HCT116 (cell line): ENCODE results near the gene METTL22. TPM values are rescaled to one million over a fixed set of nuclear protein-coding genes. Genes with fewer than 3 reads are reported as not detected.

Source experiments
- ATAC-seq: fragments of 200-7000 bp; cut with Tn5 transposase; 2 replicates; pipeline ENCODE4 v1.9.1; 2020; ENCODE audit warnings: mild to moderate bottlenecking, moderate library complexity
- BruUV-seq: library from RNA; stranded (reverse); fragments of 400-500 nt; replicated peaks from 2 replicates; lab custom pipeline; 2021; lab: Mats Ljungman, UMichigan
- CTCF ChIA-PET: fragments of 300-600 bp; sonication (Branson Sonifier 250); formaldehyde crosslinking; loops from one replicate; lab custom pipeline; 2021; ENCODE audit warnings: antibody characterized with exemption; lab: Charles Lee
- POLR2A ChIA-PET: fragments of 300-600, 350-600 bp; sonication (Branson Sonifier 250); formaldehyde crosslinking; loops from one replicate; lab custom pipeline; 2021; ENCODE audit warnings: antibody characterized with exemption; lab: Charles Lee
- RAD21 ChIA-PET, 2 experiments: fragments of 300-600 bp; sonication (Branson Sonifier 250); formaldehyde crosslinking; loops; one replicate each; lab custom pipeline; 2023; ENCODE audit warnings: low total read pairs in 2 of 2; ENCODE audit not compliant: uncharacterized antibody in 2 of 2, unreplicated experiment in 2 of 2, low non-redundant PET in 1 of 2; lab: Charles Lee
- DNase-seq: peaks from one replicate; pipeline ENCODE4 v3.0.0-alpha.2; 2010; ENCODE audit warnings: low read depth, low spot score
- H2AFZ ChIP-seq: fragments of 200-600 bp; shearing (Covaris generic), sonication (generic); 2 replicates; pipeline ENCODE4 v1.6.1; 2017; ENCODE audit warnings: low read depth, mixed run types, mixed read lengths, antibody characterized with exemption, low read length; ENCODE audit not compliant: poor library complexity, severe bottlenecking
- H3K27ac ChIP-seq: 2 replicates; pipeline ENCODE4 v1.5.1; 2012; ENCODE audit warnings: low read depth, low read length
- H3K27me3 ChIP-seq: fragments of 200-600 bp; sonication (generic); 2 replicates; pipeline ENCODE4 v1.6.1; 2016; ENCODE audit warnings: mixed run types, low read length, mixed read lengths; ENCODE audit not compliant: insufficient read depth
- H3K36me3 ChIP-seq, 2 experiments: fragments of 200-500 bp in 1 of 2; fragments of 200-600 bp in 1 of 2; sonication (Bioruptor generic) in 1 of 2; sonication (generic) in 1 of 2; 2 replicates each; pipeline versions ENCODE4 v1.5.1 to v1.6.1; 2014 to 2016; ENCODE audit warnings: low read length in 2 of 2, inconsistent platforms in 1 of 2, mixed read lengths in 1 of 2, mixed run types in 1 of 2; ENCODE audit not compliant: insufficient read depth in 2 of 2, control insufficient read depth in 1 of 2
- H3K4me1 ChIP-seq, 2 experiments: fragments of 200-600 bp in 1 of 2; sonication (generic) in 1 of 2; 2 replicates each; pipeline versions ENCODE4 v1.5.1 to v1.6.1; 2012 to 2017; ENCODE audit warnings: low read length in 2 of 2, inconsistent platforms in 1 of 2, mild to moderate bottlenecking in 1 of 2, mixed read lengths in 1 of 2, mixed run types in 1 of 2, moderate library complexity in 1 of 2; ENCODE audit not compliant: insufficient read depth in 2 of 2, control insufficient read depth in 1 of 2
- H3K4me2 ChIP-seq: fragments of 200-600 bp; sonication (generic); 2 replicates; pipeline ENCODE4 v1.6.1; 2017; ENCODE audit warnings: mixed run types, low read length, mixed read lengths
- H3K4me3 ChIP-seq, 2 experiments: fragments of 200-600 bp in 1 of 2; sonication (generic) in 1 of 2; replicated peaks in 1 of 2; 2 replicates each; pipeline ENCODE4 v1.5.1; 2011 to 2016; ENCODE audit warnings: low read length in 2 of 2, control low read depth in 1 of 2, low read depth in 1 of 2, mild to moderate bottlenecking in 1 of 2, mixed read lengths in 1 of 2, mixed run types in 1 of 2
- H3K79me2 ChIP-seq: fragments of 200-600 bp; sonication (generic); 2 replicates; pipeline ENCODE4 v1.6.1; 2017; ENCODE audit warnings: mild to moderate bottlenecking, mixed run types, low read length, moderate library complexity, mixed read lengths; ENCODE audit not compliant: insufficient read depth
- H3K9ac ChIP-seq: fragments of 200-600 bp; sonication (generic); 2 replicates; pipeline ENCODE4 v1.6.1; 2016; ENCODE audit warnings: low read length, mixed read lengths
- H3K9me2 ChIP-seq: fragments of 200-600 bp; sonication (generic), shearing (Covaris generic); 2 replicates; pipeline ENCODE4 v1.6.1; 2017; ENCODE audit warnings: mixed run types, mild to moderate bottlenecking, moderate library complexity; ENCODE audit not compliant: insufficient read depth
- H3K9me3 ChIP-seq, 2 experiments: fragments of 200-500 bp in 1 of 2; fragments of 200-600 bp in 1 of 2; sonication (Bioruptor generic) in 1 of 2; sonication (generic) in 1 of 2; 2 replicates each; pipeline ENCODE4 v1.6.1; 2014 to 2017; ENCODE audit warnings: low read length in 2 of 2, mixed read lengths in 2 of 2, inconsistent platforms in 1 of 2, low read depth in 1 of 2, mild to moderate bottlenecking in 1 of 2, mixed run types in 1 of 2, moderate library complexity in 1 of 2; ENCODE audit not compliant: control insufficient read depth in 1 of 2, insufficient read depth in 1 of 2
- H4K20me1 ChIP-seq: fragments of 200-600 bp; sonication (generic), shearing (Covaris generic); 2 replicates; pipeline ENCODE4 v1.6.1; 2017; ENCODE audit warnings: mixed run types, mild to moderate bottlenecking, moderate library complexity; ENCODE audit not compliant: insufficient read depth
- CBX3 ChIP-seq: IDR thresholded peaks from 2 replicates; pipeline ENCODE4 v1.6.1; 2012; ENCODE audit warnings: low read depth
- CEBPB ChIP-seq: IDR thresholded peaks from 2 replicates; pipeline ENCODE4 v1.6.1; 2012; ENCODE audit warnings: low read depth
- CTCF ChIP-seq, 3 experiments: fragments of 200-600 bp in 1 of 3; sonication (generic) in 1 of 3; IDR thresholded peaks in 2 of 3; conservative IDR thresholded peaks in 1 of 3; 2 replicates each; pipeline ENCODE4 v1.5.1; 2012 to 2017; ENCODE audit warnings: low read depth in 2 of 3, low read length in 2 of 3, antibody characterized with exemption in 1 of 3, borderline replicate concordance in 1 of 3, control low read depth in 1 of 3, mild to moderate bottlenecking in 1 of 3, mixed read lengths in 1 of 3, mixed run types in 1 of 3, moderate library complexity in 1 of 3; ENCODE audit not compliant: insufficient read depth in 1 of 3
- ELF1 ChIP-seq: IDR thresholded peaks from 2 replicates; pipeline ENCODE4 v1.6.1; 2012; ENCODE audit warnings: low read depth, borderline replicate concordance
- EZH2 ChIP-seq: fragments of 200-600 bp; sonication (generic); IDR thresholded peaks from 2 replicates; pipeline ENCODE4 v1.6.1; 2017; ENCODE audit warnings: antibody characterized with exemption, mixed run types
- FOSL1 ChIP-seq: IDR thresholded peaks from 2 replicates; pipeline ENCODE4 v1.6.1; 2012; ENCODE audit warnings: low read depth
- JUND ChIP-seq: IDR thresholded peaks from 2 replicates; pipeline ENCODE4 v1.6.1; 2012
- MAX ChIP-seq: IDR thresholded peaks from 2 replicates; pipeline ENCODE4 v1.6.1; 2012
- POLR2A ChIP-seq: IDR thresholded peaks from 2 replicates; pipeline ENCODE4 v1.7.0; 2011; ENCODE audit warnings: borderline replicate concordance; ENCODE audit not compliant: insufficient read depth, insufficient read length; ENCODE audit errors: extremely low read depth
- POLR2AphosphoS5 ChIP-seq: IDR thresholded peaks from 2 replicates; pipeline ENCODE4 v1.6.1; 2011; ENCODE audit warnings: mild to moderate bottlenecking, low read depth, low read length, moderate library complexity
- RAD21 ChIP-seq: IDR thresholded peaks from 2 replicates; pipeline ENCODE4 v1.6.1; 2012; ENCODE audit warnings: low read depth, mild to moderate bottlenecking
- REST ChIP-seq: IDR thresholded peaks from 2 replicates; pipeline ENCODE4 v1.6.1; 2012; ENCODE audit warnings: low read depth
- SP1 ChIP-seq: IDR thresholded peaks from 2 replicates; pipeline ENCODE4 v1.6.1; 2012; ENCODE audit warnings: low read depth
- SRF ChIP-seq: IDR thresholded peaks from 2 replicates; pipeline ENCODE4 v1.6.1; 2012; ENCODE audit warnings: low read depth
- TCF7L2 ChIP-seq: IDR thresholded peaks from 2 replicates; pipeline ENCODE4 v1.7.0; 2011; ENCODE audit warnings: borderline replicate concordance, inconsistent platforms; ENCODE audit not compliant: insufficient read depth, insufficient read length; ENCODE audit errors: extremely low read depth
- YY1 ChIP-seq: IDR thresholded peaks from 2 replicates; pipeline ENCODE4 v1.6.1; 2011; ENCODE audit warnings: low read length, low read depth, moderate library complexity, mild to moderate bottlenecking; ENCODE audit not compliant: insufficient replicate concordance; ENCODE audit errors: extremely low read depth
- ZFX ChIP-seq: fragments of 450-650 bp; IDR thresholded peaks from 2 replicates; pipeline ENCODE4 v1.6.1; 2017
- ZNF274 ChIP-seq: fragments of 200-500 bp; sonication (Bioruptor generic); IDR thresholded peaks from 2 replicates; pipeline ENCODE4 v1.6.1; 2014; ENCODE audit warnings: mild to moderate bottlenecking, low read depth, low read length, inconsistent platforms
- intact Hi-C: fragments of 100-400 bp; cut with micrococcal nuclease; formaldehyde crosslinking; loops from 2 replicates; pipeline ENCODE4 v1.10.0; 2022
- total RNA-seq: library from RNA; stranded (reverse); gene quantifications from one replicate; pipeline ENCODE4 v1.2.1, GENCODE V29; 2021; ENCODE audit not compliant: unreplicated experiment

METTL22 gene
- total RNA-seq, 1 experiment from 2014 or later = 33.3 TPM

DNA sequence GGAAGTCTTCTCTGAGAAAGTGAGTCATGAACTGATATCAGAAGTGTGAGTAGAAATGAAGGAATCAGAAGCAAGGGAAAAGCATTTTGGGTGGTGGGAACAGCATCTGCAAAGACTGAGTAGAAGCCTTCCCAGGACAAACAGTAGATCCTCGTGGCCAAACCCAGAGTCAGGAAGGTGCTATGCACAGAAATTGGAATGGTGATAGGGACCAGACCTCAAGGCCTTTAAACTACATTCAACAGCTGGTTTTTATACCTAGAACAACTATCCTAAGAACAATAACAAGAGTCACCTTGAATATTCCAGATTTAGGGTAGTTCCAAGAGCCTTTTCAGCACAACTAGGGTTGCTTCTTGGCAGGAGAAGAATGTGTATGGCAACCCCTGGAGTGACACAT is 68.2 kb downstream of the METTL22 start:
- H3K9me2 ChIP-seq = no peaks in the 10 kb centered on the region
- ATAC-seq (no peak), DNase-seq (no peak)
- no peak overlapping the region for H2AFZ ChIP-seq
- peaks cover 0 to 4% of the 10 kb centered on the region in 2 experiments; a peak in 1 of 4 replicates for H3K4me1 ChIP-seq
- no TSS peak for BruUV-seq
- H3K4me2 ChIP-seq = no peak overlapping the region
- intact Hi-C loops = no loop called here
- no peak overlapping the region for H3K4me3 ChIP-seq
- POLR2A ChIA-PET = no interaction called here
- no peaks in the 10 kb centered on the region for H3K27me3 ChIP-seq
- H3K79me2 ChIP-seq = no peaks in the 10 kb centered on the region
- no peaks in the 10 kb centered on the region for H4K20me1 ChIP-seq
- H3K9me3 ChIP-seq = peaks cover 12 to 15% of the 10 kb centered on the region in 2 experiments; a peak in 2 of 4 replicates
- CTCF ChIA-PET = no interaction called here
- H3K36me3 ChIP-seq = no peaks in the 10 kb centered on the region
- TF ChIP-seq SP1 = no peak
- no peak overlapping the region for H3K27ac ChIP-seq
- RAD21 ChIA-PET = no interaction called here
- H3K9ac ChIP-seq = no peak overlapping the region

- RAD21 ChIA-PET = no interaction called here
- intact Hi-C loops = no loop called here
- TF ChIP-seq POLR2A (no peak), ELF1 (no peak), REST (no peak), TCF7L2 (no peak), MAX (no peak), ZNF274 (no peak), JUND (no peak), FOSL1 (no peak), YY1 (no peak), CEBPB (no peak), CBX3 (no peak), SP1 (no peak), SRF (no peak), ZFX (no peak), POLR2AphosphoS5 (no peak), EZH2 (no peak), RAD21 (no peak), CTCF (IDR thresholded peaks at IDR 0.05 in 2 of 3, conservative IDR thresholded peaks at IDR 0.05 in 1 of 3; ENCODE audit: borderline replicate concordance in 1 of 3, insufficient read depth in 1 of 3, low read depth in 2 of 3, low read length in 2 of 3) (no peak)
These were observed 70.2 kb downstream of the METTL22 start for GRCh38 chr16:8691728-8692127.

More at GRCh38 chr16:8691728-8692127, 70.2 kb downstream of the METTL22 start:
- CTCF ChIA-PET = no interaction called here
- DNase-seq (no peak), ATAC-seq (no peak)
- Histone ChIP-seq H2AFZ (no peak overlapping the region), H4K20me1 (no peaks in the 10 kb centered on the region), H3K27me3 (no peaks in the 10 kb centered on the region), H3K79me2 (no peaks in the 10 kb centered on the region), H3K27ac (no peak overlapping the region), H3K4me1 (no peaks in the 10 kb centered on the region), H3K4me3 (no peak overlapping the region), H3K9me3 (peaks cover 12 to 15% of the 10 kb centered on the region in 2 experiments; a peak in 2 of 4 replicates), H3K9ac (no peak overlapping the region), H3K9me2 (no peaks in the 10 kb centered on the region), H3K4me2 (no peak overlapping the region), H3K36me3 (no peaks in the 10 kb centered on the region)
- POLR2A ChIA-PET = no interaction called here
- BruUV-seq = no TSS peak
